ENCODE data around the gene CD2. TPM values are rescaled to one million over a fixed set of nuclear protein-coding genes. Genes with fewer than 3 reads are reported as not detected.

The CD2 gene
- total and polyA plus RNA-seq, 8 donors = 1.7 to 14.3 (median 3.9) TPM; not detected in 1

DNA sequence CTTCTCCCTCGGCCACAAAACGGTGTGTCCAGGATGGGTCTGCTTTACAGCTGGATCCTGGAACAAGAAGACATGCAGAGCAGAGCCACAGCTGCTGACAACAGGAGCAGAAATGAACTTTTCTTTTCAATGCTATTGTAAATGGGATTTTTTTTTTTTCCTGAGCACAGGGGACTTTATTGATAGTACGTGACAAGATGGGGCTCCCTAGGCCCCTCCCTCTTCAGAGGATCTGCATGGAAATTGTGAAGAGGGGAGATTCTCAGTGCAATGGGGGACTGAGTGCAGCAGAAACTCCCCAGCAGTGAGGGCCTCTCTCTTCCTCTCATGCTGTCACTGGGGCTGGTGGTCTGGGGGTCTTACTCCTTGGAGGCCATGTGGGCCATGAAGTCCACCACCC lies 40.8 kb upstream of the CD2 start:
- no peaks in the 10 kb centered on the region for H3K27me3 ChIP-seq
- DNase-seq = no peak
- intact Hi-C loops (cut with DNase I; ENCODE audit: low total_unique reads) = no loop called here
- no peak overlapping the region for H3K27ac ChIP-seq
- 91 to 96% (median 92%) methylated on average over 3 of the region's 3 CpGs for WGBS, 5 donors
- TF ChIP-seq, protein P1, sequence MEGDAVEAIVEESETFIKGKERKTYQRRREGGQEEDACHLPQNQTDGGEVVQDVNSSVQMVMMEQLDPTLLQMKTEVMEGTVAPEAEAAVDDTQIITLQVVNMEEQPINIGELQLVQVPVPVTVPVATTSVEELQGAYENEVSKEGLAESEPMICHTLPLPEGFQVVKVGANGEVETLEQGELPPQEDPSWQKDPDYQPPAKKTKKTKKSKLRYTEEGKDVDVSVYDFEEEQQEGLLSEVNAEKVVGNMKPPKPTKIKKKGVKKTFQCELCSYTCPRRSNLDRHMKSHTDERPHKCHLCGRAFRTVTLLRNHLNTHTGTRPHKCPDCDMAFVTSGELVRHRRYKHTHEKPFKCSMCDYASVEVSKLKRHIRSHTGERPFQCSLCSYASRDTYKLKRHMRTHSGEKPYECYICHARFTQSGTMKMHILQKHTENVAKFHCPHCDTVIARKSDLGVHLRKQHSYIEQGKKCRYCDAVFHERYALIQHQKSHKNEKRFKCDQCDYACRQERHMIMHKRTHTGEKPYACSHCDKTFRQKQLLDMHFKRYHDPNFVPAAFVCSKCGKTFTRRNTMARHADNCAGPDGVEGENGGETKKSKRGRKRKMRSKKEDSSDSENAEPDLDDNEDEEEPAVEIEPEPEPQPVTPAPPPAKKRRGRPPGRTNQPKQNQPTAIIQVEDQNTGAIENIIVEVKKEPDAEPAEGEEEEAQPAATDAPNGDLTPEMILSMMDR (IDR thresholded peaks at IDR 0.05) = no peak
- TF ChIP-seq POLR2AphosphoS5 (IDR thresholded peaks at IDR 0.05) (no peak), POLR2A (IDR thresholded peaks at IDR 0.05) (no peak), EP300 (IDR thresholded peaks at IDR 0.05) (no peak)
- H3K4me1 ChIP-seq = peaks cover 3 to 13% (median 11%) of the 10 kb centered on the region in 4 donors
- no peaks in the 10 kb centered on the region for H3K36me3 ChIP-seq
- no peak overlapping the region for H3K4me3 ChIP-seq
- H3K9me3 ChIP-seq = no peaks in the 10 kb centered on the region

DNA sequence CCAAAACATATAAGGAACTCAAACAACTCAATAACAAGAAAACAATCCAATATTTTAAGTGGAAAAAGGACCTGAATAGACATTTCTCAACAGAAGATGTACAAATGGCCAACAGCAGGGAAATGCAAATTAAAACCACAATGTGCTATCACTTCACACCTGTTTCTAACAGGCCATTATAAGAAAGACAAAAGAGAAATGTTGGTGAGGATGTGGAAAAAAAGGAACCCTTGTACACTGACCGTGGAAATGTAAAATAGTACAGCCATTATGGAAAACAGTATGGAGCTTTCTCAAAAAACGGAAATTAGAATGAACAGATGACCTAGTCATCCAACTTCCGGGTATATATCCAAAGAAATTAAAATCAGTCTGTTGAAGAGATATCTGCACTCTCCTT lies 37.8 kb upstream of the CD2 start:
- DNase-seq = no peak
- 81 to 90% (median 86%) methylated on average over 3 of the region's 3 CpGs for WGBS, 5 donors
- TF ChIP-seq POLR2AphosphoS5 (IDR thresholded peaks at IDR 0.05) = no peak
- intact Hi-C loops (cut with DNase I; ENCODE audit: low total_unique reads) = no loop called here
- Histone ChIP-seq H3K27me3 (no peaks in the 10 kb centered on the region), H3K4me3 (no peak overlapping the region), H3K4me1 (peaks cover 0 to 2% (median 0%) of the 10 kb centered on the region in 4 donors), H3K9me3 (no peaks in the 10 kb centered on the region), H3K36me3 (no peaks in the 10 kb centered on the region), H3K27ac (no peak overlapping the region)

DNA sequence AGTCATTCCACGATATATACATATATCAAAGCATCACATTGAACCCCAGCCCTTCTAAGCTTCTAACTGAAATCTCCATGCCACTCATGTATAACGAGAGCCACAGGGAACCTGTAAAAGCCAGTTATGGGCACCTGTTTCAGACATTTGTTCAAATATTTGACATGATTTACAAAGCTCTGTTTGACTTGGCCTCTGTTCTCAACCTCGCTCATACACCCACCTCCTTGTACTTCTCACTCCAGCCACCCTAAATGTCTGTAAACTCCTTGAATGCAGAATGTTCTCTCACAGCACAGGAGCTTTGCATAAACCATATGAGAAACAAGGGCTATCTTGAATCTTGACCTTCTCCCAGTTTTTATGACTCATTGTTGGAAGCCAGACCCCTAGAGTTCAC lies 36.9 kb upstream of the CD2 start:
- Histone ChIP-seq H3K9me3 (no peaks in the 10 kb centered on the region), H3K36me3 (no peaks in the 10 kb centered on the region), H3K4me3 (no peak overlapping the region), H3K27ac (no peak overlapping the region), H3K27me3 (no peaks in the 10 kb centered on the region), H3K4me1 (no peaks in the 10 kb centered on the region)
- peak in 1 of 2 donors; percentile 43 for DNase-seq
- TF ChIP-seq, protein P1 (IDR thresholded peaks at IDR 0.05) = no peak
- TF ChIP-seq POLR2A (IDR thresholded peaks at IDR 0.05) = no peak
- TF ChIP-seq EP300 (IDR thresholded peaks at IDR 0.05) = no peak
- TF ChIP-seq POLR2AphosphoS5 (IDR thresholded peaks at IDR 0.05) = no peak
- intact Hi-C loops (cut with DNase I; ENCODE audit: low total_unique reads) = no loop called here
- 38 to 64% (median 51%) methylated on average over 3 of the region's 3 CpGs for WGBS, 5 donors

DNA sequence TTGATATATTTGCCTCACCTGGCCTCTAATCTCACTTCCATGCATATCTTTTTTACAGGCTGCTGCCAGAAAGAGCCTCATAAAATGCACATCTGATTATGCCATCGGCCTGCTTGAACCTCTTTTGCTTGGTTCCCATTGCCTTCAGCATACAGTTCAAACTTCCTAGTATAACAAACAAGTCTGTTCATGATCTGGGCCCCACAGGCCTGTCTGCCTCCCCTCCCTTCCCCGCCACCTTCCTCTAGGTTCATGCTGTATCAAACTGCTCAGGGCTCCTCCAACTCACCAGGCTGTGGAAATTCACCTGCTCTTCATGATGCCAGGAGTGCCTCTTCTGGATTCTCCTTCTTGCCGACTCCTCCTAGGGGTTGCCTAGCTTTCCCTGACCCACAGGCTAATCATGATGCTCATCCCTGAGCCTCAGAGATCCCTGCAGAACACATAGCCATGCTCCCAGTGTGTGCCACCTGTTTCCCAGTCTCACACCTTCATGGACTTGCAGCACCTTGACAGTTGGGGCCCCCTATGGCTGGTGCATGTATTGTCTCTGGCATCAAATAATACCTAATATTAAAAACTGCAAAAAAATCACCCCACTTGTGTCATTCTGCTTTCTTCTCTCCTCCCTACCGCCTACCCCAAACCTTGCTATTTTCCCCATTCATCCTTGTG lies 33.7 kb upstream of the CD2 start:
- H3K9me3 ChIP-seq = no peaks in the 10 kb centered on the region
- 82 to 85% (median 83%) methylated on average over 4 of the region's 4 CpGs for WGBS, 5 donors
- no peaks in the 10 kb centered on the region for H3K4me1 ChIP-seq
- H3K4me3 ChIP-seq = no peak overlapping the region
- intact Hi-C loops (cut with DNase I; ENCODE audit: low total_unique reads) = no loop called here
- TF ChIP-seq, protein P1 (IDR thresholded peaks at IDR 0.05) = no peak
- TF ChIP-seq POLR2AphosphoS5 (IDR thresholded peaks at IDR 0.05) (no peak), POLR2A (IDR thresholded peaks at IDR 0.05) (no peak), EP300 (IDR thresholded peaks at IDR 0.05) (no peak)
- no peaks in the 10 kb centered on the region for H3K36me3 ChIP-seq
- no peak overlapping the region for H3K27ac ChIP-seq
- H3K27me3 ChIP-seq = no peaks in the 10 kb centered on the region
- no peak for DNase-seq

DNA sequence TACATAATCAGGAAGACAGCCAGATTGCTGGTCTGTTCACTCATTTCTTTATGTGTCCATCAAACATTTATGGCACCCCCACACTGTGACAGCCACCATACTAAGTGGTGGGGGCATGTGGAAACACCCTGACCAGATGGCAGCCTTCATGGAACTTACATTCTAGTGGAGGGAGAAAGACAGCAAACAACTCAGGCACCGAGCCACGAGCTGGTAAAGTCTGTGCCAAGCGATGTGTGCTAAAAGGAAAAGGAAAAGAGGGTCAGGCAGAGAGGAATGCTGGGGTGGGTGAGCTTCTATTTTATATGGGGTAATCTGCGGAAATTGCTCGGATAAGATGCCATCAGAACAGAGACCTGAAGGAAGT lies 33.2 kb upstream of the CD2 start:
- no peaks in the 10 kb centered on the region for H3K27me3 ChIP-seq
- H3K9me3 ChIP-seq = no peaks in the 10 kb centered on the region
- no peak for DNase-seq
- no peaks in the 10 kb centered on the region for H3K4me1 ChIP-seq
- intact Hi-C loops (cut with DNase I; ENCODE audit: low total_unique reads) = no loop called here
- TF ChIP-seq, protein P1 (IDR thresholded peaks at IDR 0.05) = no peak
- no peak for TF ChIP-seq POLR2A (IDR thresholded peaks at IDR 0.05)
- no peak for TF ChIP-seq EP300 (IDR thresholded peaks at IDR 0.05)
- TF ChIP-seq POLR2AphosphoS5 (IDR thresholded peaks at IDR 0.05) = no peak
- no peak overlapping the region for H3K4me3 ChIP-seq
- WGBS, 5 donors = 82 to 94% (median 88%) methylated on average over 5 of the region's 5 CpGs
- H3K36me3 ChIP-seq = no peaks in the 10 kb centered on the region
- H3K27ac ChIP-seq = no peak overlapping the region

All from stomach (tissue), 9 donors.